Measurements from ENCODE around the gene HS6ST1.

The HS6ST1 gene

DNA sequence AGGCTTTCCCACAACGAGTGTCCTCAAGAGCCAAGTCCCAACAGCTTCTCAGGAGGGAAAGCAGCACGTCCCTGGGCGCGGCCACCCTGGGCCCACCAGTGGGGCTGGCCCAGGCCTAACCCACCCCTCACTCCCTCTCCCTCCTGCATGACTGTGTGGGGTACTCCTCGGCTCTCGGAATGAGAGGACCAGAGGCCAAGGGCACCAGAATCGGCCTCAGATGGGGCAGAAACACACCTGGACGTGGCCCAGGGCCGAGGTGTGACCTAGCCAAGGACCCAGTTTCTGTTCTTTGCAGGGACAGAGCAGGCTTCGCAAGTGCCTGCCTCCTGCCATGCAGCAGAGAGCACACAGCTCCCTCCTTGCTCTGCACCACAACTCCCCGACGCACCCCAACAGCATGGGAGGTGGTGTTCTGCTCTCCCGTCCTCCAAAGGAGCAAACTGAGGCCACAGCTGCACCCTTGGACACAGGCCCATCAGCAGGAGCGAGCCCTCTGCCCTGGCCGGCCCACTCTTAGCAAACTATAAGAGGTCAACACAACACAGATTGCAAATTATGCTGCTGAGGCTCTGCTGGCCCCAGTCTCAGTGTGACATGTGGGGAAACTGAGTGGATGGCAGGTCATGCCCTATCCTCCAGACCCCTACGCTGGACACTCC is 19.7 kb downstream of the HS6ST1 start:
- no peak for DNase-seq (ENCODE audit: low read depth in 2 of 2)

DNA sequence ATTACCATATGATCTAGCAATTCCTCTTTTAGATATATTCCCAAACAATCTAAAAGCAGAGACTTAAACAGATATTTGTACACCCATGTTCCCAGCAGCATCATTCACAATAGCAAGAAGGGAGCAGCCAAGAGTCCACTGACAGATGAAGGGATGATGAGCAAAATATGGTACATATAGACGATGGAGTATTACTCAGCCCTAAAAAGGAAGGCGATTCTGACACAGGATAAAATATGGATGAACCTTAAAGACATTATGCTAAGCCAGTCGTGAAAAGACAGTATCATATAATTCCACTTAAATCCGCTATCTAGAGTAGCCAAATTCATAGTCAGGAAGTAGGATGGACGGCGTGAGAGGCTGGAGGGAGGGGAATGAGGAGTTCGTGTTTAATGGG is 20.4 kb downstream of the HS6ST1 start:
- no peak for DNase-seq (ENCODE audit: low read depth in 2 of 2)

DNA sequence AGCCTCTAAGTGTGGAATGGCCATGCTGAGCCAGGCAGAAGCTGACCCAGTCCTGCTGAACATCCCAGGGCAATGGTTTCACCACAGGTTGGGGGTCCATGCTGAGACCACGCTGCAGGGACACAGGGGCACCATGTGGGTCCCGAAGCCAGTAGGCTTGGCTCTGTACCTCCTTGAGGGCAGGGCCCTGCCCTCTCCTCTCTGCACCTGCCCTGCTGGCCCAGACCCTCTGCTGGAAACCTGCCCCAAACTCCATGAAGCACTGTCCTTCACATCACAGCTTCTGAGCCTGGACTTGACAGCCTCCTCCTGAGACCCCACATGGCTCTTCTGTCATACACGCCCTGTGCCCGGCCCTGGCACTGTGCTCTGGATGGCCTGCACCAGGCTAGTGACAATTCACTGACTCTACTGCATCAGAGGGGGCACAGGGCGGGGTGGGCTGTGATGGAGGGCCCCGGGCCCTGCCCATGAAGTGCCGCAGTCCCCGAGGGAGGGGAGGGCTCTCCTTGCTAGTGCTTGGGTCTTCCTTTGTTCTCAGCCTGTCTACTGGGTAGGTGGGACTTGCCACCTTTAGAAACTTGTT is 24.7 kb downstream of the HS6ST1 start:
- no peak for DNase-seq (ENCODE audit: low read depth in 2 of 2)

DNA sequence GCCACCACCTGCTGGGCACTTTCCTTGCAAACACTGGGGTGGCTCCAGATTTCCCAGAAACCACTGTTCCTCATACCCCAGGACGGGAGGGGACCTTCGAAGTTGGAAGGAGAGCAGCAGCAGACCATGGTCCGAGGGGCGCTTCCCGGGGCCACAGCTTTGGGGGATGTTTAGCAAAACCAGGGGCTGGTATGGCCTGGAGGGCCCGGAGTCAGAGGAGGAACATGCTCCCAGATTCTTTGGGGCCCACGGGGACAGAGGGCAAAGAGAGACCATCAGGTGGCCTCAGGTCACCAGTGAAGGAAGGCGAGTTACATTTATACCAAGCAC is 25.3 kb downstream of the HS6ST1 start:
- no peak for DNase-seq (ENCODE audit: low read depth in 2 of 2)

DNA sequence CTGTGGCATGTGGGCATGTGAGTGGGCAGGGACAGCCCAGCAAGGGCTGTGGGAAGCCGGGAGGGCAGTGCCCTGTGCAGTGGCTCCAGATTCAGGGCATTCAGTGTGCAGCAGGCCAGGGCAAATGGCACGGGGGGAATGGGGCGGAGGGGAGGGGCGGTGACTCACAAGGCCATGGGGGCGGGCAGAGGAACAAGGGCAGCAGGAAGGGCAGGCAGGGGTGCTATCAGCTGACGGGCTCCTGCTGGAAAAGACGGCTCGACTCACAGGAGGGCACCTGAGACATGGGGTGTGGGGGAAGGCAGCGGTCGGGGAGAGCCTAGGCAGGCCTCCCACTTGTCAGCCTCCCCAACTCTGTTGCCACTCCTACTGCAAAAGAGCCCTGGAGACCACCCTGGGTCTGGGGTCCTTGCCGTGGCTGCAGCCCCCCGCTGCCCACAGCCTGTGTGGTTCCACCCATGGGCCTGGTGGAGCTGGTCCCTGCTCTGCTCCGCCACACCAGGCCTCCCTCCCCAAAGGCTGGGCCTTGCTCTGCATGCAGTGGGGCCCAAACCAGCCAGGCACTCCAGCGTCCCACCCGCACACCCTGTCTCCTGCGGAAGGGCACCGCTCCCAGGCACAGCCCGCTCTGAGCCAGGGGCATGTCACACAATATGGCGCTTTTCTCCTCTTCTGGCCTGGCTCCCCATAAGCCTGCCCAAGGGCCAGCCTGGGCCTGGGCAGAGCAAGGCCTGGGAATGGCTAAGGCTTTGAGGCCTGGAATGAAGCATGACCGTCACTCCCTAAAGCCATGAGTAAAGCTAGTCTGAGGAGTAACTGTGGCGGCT is 25.9 kb downstream of the HS6ST1 start:
- DNase-seq (ENCODE audit: low read depth in 2 of 2), result no peak

DNA sequence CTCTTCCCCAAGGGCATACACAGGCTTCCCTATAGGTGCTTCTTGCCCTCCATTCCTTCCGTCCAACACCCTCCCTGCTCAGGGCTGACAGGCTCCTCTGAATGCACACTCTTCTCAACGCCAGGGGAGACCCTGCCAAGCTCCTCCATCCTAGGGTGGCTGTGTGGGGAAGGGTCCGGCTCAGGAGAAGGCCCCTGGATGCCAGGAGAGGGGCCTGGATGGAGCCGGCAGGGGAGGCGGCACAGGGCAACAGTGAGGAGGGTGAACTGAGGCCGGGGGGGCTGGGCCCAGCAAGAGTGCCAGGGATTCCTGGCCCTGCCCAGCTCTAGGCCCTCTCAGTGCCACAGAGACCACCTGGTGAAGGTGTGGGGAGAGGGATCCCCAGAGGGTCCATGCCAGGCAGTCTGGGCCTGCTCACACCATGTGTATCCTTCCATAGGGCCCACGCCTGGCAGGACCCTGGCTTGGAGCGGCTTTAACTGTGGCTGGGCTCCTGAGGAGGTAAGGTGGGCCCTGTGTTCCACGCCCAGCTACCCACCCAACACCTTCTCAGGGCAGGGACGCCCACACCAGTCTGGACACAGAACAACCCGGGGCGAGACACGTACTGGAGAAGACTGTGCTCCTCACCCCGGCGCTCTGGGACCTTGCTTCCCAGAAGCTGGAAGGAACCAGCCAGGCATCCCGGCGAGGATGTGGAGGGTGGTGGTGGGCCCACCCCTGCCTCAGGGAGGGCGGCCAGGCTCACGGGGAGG is 26.6 kb downstream of the HS6ST1 start:
- DNase-seq (ENCODE audit: low read depth in 2 of 2), result no peak

DNA sequence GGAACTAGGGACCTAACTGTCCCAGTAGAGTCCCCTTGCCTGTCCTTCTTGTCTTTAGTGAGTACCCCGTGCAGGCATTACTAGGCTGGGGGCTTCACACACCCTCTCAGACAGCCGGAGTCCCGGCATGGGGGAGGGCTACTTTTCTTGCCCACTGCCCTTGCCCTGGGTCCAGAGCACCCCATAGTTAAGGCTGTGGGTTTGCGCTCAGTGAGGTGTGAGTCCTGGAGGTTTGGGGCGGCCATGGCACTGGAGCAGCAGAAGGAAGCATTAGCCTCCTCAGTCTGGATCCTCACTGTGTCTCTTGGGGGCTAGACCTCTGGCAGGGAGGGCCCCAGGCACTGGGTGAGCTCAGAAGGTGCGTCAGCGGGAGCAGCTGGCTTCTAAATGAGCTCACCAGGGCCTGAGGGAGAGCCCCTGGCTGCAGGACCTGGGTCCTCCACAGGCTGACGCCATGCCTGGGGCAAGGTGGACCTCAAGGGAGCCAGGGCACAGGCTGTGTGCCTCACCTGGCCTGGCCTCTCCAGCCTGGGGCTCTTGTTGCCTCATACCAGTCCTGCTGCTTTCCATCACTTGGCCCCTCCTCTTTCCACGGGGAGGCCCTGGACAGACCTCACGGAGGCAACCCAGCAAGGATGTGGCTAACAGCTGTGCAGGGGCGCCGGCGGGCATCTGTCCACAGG is 27.4 kb downstream of the HS6ST1 start:
- DNase-seq (ENCODE audit: low read depth in 2 of 2), result no peak

DNA sequence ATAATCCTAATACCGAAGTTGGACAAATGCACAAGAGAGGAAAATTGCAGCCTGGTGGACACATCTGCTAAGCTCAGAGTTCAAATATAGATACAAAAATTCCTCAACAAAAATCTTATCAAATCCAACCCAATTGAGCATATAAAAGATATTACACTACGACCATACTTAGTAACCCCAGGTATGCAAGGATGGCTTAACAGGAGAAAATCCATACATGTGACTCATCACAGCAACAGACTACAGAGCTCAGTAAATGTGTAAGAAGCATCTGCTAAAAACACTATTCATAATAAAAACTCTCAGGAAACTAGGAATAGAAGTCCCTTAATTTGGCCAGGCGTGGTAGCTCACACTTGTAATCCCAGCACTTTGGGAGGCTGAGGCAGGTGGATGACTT is 28.3 kb downstream of the HS6ST1 start:
- no peak for DNase-seq (ENCODE audit: low read depth in 2 of 2)

DNA sequence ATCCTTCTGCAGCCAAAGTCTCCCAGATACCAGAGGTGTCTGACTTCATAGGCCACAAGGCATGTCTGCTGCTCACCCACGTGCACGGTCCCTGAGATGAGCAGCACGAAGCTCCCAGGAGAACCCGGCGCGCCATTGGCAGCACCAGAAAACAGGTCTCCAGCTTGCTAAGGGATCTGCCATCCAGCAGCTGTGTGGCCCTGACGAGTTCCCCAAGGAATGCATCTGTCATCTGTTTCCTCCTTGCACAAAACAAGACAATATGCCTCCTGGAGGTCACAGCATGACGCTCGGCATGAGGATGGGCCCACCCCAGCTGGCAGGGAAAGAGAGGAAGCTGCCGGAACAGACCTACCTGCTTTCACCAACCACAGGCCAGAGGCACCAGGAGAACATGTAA is 29.2 kb downstream of the HS6ST1 start:
- no peak for DNase-seq (ENCODE audit: low read depth in 2 of 2)

DNA sequence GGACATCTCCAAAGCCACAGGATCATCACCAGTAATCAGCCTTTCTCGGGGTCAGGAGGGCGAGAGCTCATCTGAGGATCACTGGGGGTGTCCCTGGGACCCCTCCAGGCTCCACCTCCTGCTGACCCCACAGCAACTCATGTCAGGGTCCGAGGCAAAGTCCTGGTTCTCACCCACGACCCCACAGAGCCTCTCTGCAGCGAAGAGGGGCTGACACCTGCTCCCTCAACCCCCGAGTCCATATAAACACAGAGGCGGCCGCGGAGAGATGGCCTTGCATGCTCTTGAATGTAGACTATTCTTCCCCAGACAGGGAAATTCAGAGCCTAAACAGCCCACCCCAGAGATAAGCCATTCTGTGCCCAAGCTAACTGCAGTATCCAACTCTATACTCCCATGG is 29.9 kb downstream of the HS6ST1 start:
- no peak for DNase-seq (ENCODE audit: low read depth in 2 of 2)

DNA sequence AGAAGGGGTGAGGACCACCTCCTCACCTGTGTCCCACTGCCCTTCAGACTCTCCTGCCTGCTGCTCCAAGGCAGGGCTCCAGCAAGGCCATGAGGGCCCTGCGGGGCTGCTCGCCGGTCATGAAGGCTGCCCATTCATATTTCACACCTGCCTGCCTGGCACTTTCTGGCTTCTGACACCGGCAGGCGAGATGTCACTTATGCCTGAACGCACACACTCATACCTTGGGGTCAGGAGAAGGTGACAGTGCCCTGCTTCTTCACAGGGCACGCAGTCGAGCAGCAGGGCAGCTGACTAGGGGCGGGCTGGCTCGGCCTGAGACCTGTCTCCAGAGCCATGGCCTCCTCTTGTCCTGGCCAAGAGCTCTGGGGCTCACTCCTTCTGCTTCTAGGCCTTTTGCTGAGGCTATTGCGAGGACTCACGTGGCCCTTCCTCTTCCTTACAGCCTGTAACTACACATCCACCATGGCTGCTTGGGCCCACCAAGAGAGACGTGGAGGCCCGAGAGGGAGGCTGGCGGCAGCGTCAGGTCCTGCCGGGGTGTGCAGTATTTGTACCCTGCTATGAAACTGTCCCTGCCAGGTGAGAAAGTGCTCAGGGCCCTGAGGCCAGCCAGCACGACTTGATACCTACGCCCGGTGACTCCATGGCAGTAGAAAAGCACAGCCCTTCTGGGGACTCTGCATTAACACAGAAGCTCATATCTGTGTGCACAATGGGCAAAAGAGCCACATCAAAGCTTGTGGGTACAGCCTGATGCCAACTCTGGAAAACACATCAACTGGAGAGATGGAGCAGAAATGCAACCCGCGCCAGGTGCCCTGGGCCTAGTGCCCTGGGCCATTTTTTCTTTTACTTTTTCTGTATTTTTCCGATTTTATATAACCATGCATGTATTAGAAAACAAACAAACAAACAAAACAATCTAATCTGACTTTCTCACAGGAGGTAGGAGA is 30.6 kb downstream of the HS6ST1 start:
- DNase-seq (ENCODE audit: low read depth in 2 of 2), result no peak

DNA sequence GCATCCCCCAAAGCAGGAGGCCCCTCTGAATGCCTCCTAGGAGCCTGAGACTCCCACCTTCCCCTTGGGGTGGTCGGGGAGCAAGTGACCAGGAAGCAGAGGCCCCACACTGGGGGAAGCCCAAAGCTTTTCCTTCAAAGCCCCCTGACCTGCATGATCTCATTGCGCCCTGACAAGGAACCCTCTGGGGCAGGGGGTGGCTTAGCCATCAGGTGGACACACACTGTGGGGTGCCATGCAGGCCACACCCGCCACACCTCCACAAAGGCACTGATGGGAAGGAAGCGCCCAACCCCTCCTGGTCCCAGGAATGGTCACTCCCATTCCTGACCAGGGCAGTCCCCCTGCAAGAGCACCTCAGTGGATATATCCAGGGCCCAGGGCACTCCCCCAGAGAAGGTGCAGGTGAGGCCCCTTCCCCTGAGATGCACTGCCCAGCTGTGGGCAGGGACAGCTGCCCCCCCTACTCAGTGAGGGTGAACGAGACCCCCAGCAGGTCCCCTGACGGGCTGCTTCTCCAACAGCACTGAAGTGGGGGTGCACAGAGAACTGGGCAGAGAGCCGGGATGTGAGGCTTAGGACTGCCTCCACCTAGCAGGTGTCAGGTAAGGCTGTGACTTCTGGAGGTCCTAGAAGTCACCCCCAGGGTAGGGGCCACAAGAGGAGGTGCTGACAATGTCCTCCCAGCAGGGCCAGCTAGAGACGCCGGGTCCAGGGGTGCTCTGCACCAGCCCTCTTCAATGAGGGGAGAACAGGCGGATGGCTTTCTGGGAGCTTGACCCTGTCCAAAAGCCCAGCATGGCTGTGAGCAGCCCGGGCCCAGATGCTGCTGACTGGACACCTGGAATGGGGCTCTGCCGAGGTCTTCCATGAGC is 31.5 kb downstream of the HS6ST1 start:
- no peak for DNase-seq (ENCODE audit: low read depth in 2 of 2)

DNA sequence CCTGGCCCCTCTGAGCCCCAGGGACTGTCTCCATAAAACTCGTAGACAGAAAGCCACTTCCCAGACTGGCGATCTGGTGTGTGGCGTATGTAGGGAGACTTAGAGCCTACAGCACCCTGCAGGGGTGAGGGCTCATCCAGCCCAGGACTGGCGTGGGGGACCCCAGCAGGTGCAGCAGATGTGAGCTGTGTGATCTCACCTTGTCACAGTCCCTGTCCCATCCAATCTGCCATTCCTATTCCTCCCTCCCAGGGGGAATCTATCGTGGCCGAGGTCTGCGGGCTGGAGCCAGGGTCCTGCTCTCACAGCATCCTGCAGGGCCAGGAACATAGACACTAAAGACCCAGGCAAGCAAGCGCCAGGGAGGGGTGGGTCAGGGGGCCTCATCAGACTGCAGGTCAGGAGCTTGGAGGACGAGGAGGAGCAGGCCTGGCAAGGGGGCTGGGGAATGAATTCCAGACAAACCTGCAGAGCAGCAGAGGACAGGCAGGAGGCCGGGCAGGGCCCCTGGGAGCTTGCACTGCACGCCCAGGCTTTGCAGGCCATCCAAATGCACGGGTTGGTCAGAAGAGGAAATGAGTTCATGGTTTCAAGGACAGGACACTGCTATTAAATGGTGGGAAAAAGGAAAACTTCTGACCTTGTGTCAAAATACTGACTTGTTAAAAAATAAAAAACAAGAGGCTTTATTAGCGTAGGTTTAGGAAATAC is 32.5 kb downstream of the HS6ST1 start:
- no peak for DNase-seq (ENCODE audit: low read depth in 2 of 2)

DNA sequence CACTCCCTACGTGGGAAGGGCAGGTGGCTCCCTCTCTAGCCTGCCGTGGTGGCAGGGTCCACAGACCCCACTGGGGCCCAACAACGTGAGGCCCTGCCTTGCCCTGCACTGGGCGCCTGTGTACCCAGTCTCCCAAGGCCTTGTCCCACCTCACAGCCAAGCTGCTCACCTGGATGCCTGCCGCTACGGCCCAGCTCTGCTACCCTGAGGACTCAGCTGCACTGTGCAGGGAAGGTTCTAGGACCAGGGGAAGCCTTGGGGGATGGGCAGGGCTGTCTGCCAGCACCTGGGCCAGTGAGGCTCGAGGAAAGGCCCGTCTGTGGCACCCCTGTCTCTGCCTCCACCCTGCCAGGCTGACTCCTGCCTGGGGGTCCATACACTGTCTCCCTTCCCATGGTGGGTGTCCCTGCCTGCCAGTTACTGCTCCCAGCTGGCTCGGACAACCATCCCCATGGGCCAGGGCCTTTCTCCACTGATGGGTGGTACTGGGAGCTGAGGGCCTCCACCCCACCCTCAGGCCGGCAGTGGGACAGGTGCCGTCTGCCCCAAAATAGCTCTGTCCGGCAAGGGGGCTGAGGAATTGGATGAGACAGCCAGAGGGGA is 33.2 kb downstream of the HS6ST1 start:
- no peak for DNase-seq (ENCODE audit: low read depth in 2 of 2)

DNA sequence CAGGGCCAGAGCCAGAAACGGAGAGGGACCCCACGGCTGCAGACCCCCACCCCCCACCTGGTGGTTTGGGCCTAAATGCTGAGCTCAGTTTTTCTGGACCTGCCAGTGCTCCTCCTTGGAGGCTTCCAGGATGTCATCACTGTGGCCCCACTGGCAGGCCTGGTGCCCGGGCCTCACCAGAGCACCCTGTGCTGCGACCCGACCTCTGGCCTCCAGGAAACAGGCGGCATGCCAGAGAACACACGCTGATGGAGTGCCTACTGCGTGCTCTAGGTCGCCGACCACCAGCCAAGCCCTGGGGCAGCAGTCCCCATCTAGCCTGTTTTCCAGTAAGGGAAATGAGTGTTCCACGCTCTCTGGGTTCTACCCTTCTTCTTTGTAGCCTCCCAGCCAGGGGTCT is 33.8 kb downstream of the HS6ST1 start:
- DNase-seq (ENCODE audit: low read depth in 2 of 2), result no peak

DNA sequence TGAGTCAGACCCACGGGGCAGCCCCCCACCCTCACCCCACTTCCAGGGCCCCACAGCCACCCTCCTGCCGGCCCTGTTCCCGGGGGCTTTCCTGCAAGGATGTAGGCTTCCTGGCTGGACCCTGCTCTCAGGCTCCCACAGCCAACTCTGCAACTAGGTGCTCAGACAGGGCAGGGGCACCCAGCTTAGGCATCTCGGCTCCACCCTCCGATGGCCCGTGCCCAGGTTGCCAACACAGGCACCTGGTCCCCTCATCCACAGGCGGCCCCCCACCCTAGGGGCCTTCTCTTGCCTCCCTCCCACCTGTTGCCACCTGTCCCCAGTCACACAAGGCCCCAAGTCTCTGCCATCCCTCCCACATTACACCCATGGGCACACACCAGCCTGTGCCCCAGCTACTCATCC is 34.6 kb downstream of the HS6ST1 start:
- no peak for DNase-seq (ENCODE audit: low read depth in 2 of 2)

DNA sequence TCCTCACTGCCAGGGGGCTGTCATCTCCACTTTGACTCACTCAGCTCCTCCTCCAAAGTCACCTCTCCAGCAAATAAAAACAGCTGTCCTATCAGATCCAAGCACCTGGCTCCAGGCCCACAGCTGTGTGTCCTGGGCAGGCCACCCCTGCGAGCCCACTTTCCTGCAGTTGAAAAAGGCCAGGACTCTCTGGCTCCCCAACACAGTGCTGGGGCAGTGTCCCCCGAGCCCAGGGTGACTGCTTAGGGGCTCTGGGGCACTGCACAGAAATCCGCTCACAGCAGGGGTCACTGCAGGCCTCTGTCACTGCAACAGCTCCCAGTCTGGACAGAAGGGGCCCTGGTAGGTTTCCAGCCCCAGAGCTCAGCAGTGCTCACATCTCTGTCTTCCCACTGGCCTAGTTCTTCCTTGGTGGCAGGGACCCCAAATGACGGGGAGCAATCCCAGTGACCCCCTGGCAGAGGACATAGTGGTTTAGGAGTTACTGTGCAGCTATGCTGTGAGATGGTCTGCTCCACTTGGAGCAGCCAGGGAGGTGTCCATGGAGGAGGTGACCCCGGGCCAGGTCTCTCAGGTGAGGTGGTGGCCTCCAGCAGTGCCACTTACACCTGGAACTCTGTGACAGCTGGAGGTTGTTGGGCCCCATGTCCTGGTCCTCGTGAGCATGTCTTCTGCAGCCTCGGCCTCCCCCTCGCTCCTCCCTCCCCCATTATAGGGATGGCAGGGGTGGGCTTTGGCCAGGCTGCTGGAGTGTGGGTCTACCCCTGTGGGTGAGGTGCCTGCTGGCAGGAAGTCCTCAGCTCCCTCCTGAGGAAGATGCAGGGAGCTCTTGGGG is 35.5 kb downstream of the HS6ST1 start:
- no peak for DNase-seq (ENCODE audit: low read depth in 2 of 2)

Data from stimulated activated CD8-positive, alpha-beta memory T cell treated with anti-CD3 and anti-CD28 coated beads, Interleukin-15, amount 100 ng/mL, for 4 hours (primary cell).